ENCODE results near the gene SYT14.

SYT14 gene

DNA sequence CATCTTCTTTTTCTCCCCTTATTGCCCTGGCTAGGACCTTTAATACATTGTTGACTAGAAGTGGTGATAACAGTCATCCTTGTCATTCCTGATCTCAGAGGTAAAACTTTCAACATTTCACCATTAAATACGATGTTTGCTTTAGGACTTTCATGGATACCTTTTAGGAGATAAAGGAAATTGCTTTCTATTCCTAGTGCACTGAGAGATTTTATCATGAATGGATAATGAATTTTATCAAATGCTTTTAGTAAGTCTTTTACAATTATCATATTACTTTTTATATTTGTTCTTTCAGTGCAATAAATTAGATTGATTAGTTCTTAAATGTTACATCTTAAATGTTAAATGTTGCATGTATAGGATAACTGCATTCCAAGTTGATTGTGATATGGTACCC, 147.3 kb downstream of the SYT14 start:
- H3K4me3 ChIP-seq (ENCODE audit: low read depth, low read length), result no peak overlapping the region

DNA sequence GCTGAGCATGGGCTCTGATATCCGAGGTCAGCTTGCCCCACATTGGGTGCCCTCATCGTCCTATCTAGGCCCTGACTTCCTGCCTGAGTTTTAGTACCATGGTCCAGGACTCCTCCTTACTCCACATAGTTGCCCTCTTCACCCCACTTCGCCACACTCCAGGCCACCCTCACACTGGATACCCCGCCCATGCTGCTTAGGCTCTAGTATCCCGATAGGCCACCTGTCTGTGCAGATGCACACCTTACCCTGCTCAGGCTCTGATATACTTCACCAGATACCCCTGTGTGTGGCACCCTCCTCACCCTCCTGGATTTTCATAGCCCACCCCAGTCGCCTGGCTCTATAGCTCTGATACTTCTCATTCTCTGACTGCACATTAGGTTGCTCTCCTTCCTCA, 149.0 kb downstream of the SYT14 start:
- H3K4me3 ChIP-seq (ENCODE audit: low read depth, low read length), result no peak overlapping the region
- TF ChIP-seq, protein P1, sequence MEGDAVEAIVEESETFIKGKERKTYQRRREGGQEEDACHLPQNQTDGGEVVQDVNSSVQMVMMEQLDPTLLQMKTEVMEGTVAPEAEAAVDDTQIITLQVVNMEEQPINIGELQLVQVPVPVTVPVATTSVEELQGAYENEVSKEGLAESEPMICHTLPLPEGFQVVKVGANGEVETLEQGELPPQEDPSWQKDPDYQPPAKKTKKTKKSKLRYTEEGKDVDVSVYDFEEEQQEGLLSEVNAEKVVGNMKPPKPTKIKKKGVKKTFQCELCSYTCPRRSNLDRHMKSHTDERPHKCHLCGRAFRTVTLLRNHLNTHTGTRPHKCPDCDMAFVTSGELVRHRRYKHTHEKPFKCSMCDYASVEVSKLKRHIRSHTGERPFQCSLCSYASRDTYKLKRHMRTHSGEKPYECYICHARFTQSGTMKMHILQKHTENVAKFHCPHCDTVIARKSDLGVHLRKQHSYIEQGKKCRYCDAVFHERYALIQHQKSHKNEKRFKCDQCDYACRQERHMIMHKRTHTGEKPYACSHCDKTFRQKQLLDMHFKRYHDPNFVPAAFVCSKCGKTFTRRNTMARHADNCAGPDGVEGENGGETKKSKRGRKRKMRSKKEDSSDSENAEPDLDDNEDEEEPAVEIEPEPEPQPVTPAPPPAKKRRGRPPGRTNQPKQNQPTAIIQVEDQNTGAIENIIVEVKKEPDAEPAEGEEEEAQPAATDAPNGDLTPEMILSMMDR (IDR thresholded peaks at IDR 0.05; ENCODE audit: borderline replicate concordance, insufficient read depth, low read depth, low read length), result no peak

More for the DNA sequence above, 147.3 kb downstream of the SYT14 start:
- TF ChIP-seq, protein P1 (IDR thresholded peaks at IDR 0.05; ENCODE audit: borderline replicate concordance, insufficient read depth, low read depth, low read length), result no peak

DNA sequence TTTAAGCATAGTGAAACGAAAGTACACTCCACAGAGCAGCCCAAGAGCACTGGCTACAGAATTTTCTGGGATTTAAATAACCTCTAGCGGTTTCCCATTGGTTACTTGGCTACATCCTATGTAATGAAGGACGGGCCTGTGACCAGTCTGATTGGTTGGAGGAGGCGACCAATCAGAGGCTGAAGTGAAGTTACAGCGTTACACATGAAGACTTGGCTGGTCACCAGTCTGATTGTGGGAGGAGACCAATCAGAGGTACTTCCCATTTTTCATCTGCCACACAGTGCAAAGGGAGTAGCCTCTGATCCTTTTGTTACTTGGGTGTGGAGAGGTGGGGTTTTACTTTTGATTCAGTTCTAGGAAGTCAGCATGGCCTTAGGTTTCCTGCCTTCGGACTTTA, 151.8 kb downstream of the SYT14 start:
- no peak overlapping the region for H3K4me3 ChIP-seq (ENCODE audit: low read depth, low read length)
- TF ChIP-seq, protein P1 (IDR thresholded peaks at IDR 0.05; ENCODE audit: borderline replicate concordance, insufficient read depth, low read depth, low read length), result no peak

DNA sequence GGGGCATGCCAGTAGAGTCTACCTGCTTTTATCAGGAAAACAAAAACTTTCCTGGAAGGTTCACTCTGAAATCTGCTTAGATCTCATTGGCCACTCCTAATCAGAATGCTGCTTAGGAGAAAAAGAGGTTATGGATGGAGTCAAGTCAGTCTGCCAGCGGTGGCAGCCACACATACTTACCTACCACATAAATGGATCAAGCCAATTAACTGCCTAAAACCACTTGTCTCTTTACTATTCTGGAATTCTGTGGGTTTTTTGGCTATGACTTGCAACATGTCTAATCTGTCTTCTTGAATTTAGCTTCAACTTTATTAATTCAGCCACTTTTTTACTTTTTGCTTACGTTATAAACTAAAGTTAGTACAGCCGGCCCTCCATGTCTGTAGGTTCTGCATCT, 154.3 kb downstream of the SYT14 start:
- TF ChIP-seq, protein P1 (IDR thresholded peaks at IDR 0.05; ENCODE audit: borderline replicate concordance, insufficient read depth, low read depth, low read length), result no peak
- no peak overlapping the region for H3K4me3 ChIP-seq (ENCODE audit: low read depth, low read length)

DNA sequence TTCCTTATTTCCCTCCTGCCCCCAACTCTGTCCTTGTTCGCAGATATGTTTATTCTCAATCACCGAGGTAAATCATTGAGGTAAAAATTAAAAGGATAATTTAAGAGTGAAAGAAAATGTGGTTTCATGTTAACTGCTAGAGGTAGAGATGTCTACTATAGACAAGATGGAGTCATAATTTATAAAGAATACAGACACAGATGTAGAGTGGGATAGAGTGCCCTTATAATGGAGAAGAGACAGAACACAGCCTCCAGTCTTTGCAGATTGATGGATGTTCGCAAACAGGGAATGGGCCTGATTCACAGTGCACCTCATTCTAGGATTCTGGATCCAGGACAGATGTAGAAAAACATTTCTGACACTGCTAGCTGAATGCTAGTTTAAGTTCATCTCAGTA, 155.4 kb downstream of the SYT14 start:
- TF ChIP-seq, protein P1 (IDR thresholded peaks at IDR 0.05; ENCODE audit: borderline replicate concordance, insufficient read depth, low read depth, low read length), result no peak

DNA sequence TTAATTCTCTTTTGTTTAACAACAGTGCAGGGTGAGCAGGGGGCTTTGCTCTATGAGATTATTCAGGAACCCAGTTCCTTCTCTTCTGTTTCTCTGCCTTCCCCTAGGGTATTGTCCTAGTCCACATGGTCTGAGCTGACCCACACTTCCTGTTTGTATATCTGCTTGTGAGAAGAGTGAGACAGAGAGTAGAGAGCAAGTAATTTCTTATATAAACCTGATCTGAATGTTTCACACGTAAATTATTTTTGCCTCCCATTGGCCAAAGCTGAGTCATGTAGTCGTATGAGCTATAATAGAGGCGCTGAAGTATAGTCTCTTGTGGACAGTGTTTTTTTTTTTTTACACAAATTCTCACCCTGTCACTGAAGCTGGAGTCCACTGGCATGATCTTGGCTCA, 160.3 kb downstream of the SYT14 start:
- no peak overlapping the region for H3K4me3 ChIP-seq (ENCODE audit: low read depth, low read length)
- TF ChIP-seq, protein P1 (IDR thresholded peaks at IDR 0.05; ENCODE audit: borderline replicate concordance, insufficient read depth, low read depth, low read length), result no peak

More for the DNA sequence above, 155.4 kb downstream of the SYT14 start:
- H3K4me3 ChIP-seq (ENCODE audit: low read depth, low read length), result no peak overlapping the region

DNA sequence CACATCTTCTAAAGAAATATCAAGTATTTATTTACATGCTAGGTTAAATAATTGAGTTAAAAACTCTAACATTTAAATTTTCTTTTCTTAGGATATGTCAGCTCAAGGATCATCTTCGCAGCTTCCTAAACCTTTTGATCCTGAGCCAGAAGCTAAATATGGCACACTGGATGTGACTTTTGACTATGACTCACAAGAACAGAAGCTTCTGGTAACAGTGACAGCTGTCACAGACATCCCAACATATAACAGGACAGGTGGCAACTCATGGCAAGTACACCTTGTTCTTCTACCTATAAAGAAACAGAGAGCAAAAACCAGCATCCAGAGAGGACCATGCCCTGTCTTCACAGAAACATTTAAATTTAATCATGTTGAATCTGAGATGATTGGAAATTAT, 161.9 kb downstream of the SYT14 start:
- no peak overlapping the region for H3K4me3 ChIP-seq (ENCODE audit: low read depth, low read length)

More for the DNA sequence above, 161.9 kb downstream of the SYT14 start:
- TF ChIP-seq, protein P1 (IDR thresholded peaks at IDR 0.05; ENCODE audit: borderline replicate concordance, insufficient read depth, low read depth, low read length), result no peak
